Activated CD4-positive, alpha-beta T cell treated with anti-CD3 and anti-CD28 coated beads for 36 hours (primary cell): ENCODE results near the gene F12. TPM values are rescaled to one million over a fixed set of nuclear protein-coding genes. Genes with fewer than 3 reads are reported as not detected.
"Not testable (repeated sequence)": the region's sequence is repeated elsewhere in the genome, so short reads cannot be mapped to it uniquely, and the experiment has no call there.

Experiments used
- ATAC-seq: fragments of 200-7000 bp; cut with Tn5 transposase; one replicate; pipeline ENCODE4 v1.10.0; 2021; ENCODE audit warnings: mild to moderate bottlenecking, moderate library complexity
- CTCF ChIA-PET: fragments of 350-600 bp; sonication (Branson Sonifier 250); formaldehyde crosslinking; loops from one replicate; lab custom pipeline; 2021; ENCODE audit warnings: antibody characterized with exemption; lab: Charles Lee
- POLR2A ChIA-PET: fragments of 350-600 bp; sonication (Branson Sonifier 250); formaldehyde crosslinking; loops from one replicate; lab custom pipeline; 2021; ENCODE audit warnings: antibody characterized with exemption, inconsistent platforms; lab: Charles Lee
- DNase-seq: peaks from one replicate; pipeline ENCODE4 v3.0.0-alpha.2; 2020
- H3K27ac Mint-ChIP-seq: one replicate; pipeline ENCODE4 v1.8.0; 2021; ENCODE audit warnings: mixed read lengths
- H3K27me3 Mint-ChIP-seq: one replicate; pipeline ENCODE4 v1.8.0; 2021; ENCODE audit warnings: mixed read lengths
- H3K36me3 Mint-ChIP-seq: one replicate; pipeline ENCODE4 v1.8.0; 2021; ENCODE audit warnings: low read depth, mixed read lengths
- H3K4me1 Mint-ChIP-seq: one replicate; pipeline ENCODE4 v1.8.0; 2021; ENCODE audit warnings: mixed read lengths
- H3K4me3 Mint-ChIP-seq: one replicate; pipeline ENCODE4 v1.8.0; 2021; ENCODE audit warnings: mild to moderate bottlenecking, moderate library complexity, mixed read lengths
- H3K9me3 Mint-ChIP-seq: one replicate; pipeline ENCODE4 v1.8.0; 2021; ENCODE audit warnings: low read depth, mixed read lengths
- intact Hi-C, 2 experiments: fragments of 100-400 bp; cut with DNase I in 1 of 2; cut with micrococcal nuclease in 1 of 2; formaldehyde crosslinking; loops; one replicate each; pipeline versions ENCODE4 v1.14.2 to v1.15.1; 2022 to 2024; cut with DNase I, micrococcal nuclease
- total RNA-seq, 2 experiments: library from RNA; stranded (reverse); gene quantifications; one replicate each; pipeline ENCODE4 v1.2.3, GENCODE V29; 2021

F12 gene
- total RNA-seq, 2 experiments from 2014 or later = 3.4 to 4.9 TPM

DNA sequence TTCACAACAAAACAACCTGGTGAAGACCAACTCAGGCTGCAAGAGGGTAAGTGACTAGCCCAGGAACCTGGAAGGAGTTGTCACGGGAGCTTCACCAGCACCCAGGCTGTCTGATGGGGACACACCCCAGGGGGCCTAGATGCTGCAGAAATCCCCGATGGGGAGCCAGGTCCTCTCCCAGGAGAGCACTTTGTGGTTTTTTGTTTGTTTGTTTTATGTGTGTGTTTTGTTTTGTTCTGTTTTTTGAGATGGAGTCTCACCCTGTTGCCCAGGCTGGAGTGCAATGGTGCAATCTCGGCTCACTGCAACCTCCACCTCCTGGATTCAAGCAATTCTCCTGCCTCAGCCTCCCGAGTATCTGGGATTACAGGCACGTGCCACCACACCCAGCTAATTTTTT is 33.8 kb downstream of the F12 start:
- intact Hi-C loops, DNase-seq, ATAC-seq, CTCF ChIA-PET, H3K27ac Mint-ChIP-seq, H3K4me3 Mint-ChIP-seq, H3K27me3 Mint-ChIP-seq, H3K9me3 Mint-ChIP-seq, H3K36me3 Mint-ChIP-seq, POLR2A ChIA-PET: not testable (repeated sequence)
- peaks cover 56% of the 10 kb centered on the region for H3K4me1 Mint-ChIP-seq

DNA sequence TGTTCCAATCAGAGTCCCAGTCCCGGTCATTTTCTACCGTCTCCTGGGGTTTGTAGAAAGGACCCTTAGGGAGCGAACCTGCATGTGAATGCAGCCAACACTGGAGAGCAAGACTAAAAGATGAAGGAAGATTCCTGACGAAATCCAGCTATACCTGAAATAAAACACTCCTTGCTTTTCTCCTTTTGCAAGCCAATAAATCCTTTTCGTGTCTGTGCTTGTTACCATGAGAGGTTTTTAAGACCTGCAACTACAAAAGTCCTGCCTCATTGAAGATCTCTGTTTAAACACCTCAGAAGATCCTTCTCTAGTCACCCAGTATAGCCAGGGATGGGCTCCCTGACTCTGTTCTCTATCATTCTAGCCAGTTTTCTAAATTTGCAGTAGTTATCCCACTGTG is 35.2 kb downstream of the F12 start:
- intact Hi-C loops = no loop called here
- CTCF ChIA-PET = interaction anchor here (0.5 to 1.2 kb wide), 2 partner anchors 30 to 79 kb away, joined by 3 to 5 read pairs; no protein-coding TSS in a partner anchor
- DNase-seq = no peak
- no peak overlapping the region for H3K4me3 Mint-ChIP-seq
- H3K9me3 Mint-ChIP-seq = no peaks in the 10 kb centered on the region
- POLR2A ChIA-PET = no interaction called here
- peak overlapping the region; percentile 38 for H3K27ac Mint-ChIP-seq
- peaks cover 60% of the 10 kb centered on the region for H3K4me1 Mint-ChIP-seq
- peaks cover 16% of the 10 kb centered on the region for H3K36me3 Mint-ChIP-seq
- H3K27me3 Mint-ChIP-seq = no peaks in the 10 kb centered on the region
- ATAC-seq = no peak

DNA sequence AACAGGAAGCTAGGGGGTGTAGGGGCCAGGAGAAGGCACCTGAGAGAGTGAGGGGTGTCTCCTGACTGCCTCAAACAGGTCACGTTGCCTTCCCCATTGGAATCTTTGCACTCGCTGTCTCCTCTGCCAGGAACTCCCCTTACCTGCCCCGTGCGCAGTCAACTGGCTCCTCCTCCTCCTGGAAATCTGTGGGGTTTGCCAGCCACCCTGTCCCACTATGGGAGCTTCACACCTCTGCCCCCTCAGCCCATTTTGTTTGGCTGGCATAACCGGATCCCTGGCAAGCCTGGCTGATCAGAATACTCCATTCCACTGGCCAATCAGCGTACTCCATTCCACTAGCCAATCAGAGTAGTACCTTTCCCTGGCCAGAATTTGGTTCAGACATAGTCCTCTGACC is 35.6 kb downstream of the F12 start:
- Mint-ChIP-seq H3K27ac (peak overlapping the region; percentile 38), H3K27me3 (no peaks in the 10 kb centered on the region), H3K9me3 (no peaks in the 10 kb centered on the region), H3K4me1 (peaks cover 61% of the 10 kb centered on the region), H3K4me3 (no peak overlapping the region), H3K36me3 (peaks cover 20% of the 10 kb centered on the region)
- ChIA-PET CTCF (interaction anchor here (2.4 to 7.3 kb wide), 2 partner anchors 17 to 29 kb away, joined by 19 to 65 read pairs; no protein-coding TSS in a partner anchor), POLR2A (no interaction called here)
- DNase-seq (no peak), ATAC-seq (no peak)
- intact Hi-C loops = no loop called here

DNA sequence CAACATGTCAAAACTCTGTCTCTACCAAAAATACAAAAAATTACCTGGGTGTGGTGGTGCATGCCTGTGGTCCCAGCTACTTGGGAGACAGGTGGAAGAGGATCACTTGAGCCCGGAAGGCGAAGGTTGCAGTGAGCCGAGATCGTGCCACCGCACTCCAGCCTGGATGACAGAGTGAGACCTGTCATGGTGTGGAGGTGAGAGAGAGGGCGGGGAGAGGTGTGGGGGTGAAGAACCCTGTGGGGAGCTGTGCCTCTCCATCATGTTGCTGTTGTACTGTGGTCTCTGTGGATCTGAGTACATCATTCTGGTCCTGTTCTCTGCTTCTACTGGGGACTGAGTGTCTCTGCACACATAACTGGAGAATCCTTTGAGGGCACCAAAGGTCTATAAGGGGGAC is 36.5 kb downstream of the F12 start:
- no peaks in the 10 kb centered on the region for H3K9me3 Mint-ChIP-seq
- POLR2A ChIA-PET = interaction anchor here (0.7 kb wide), 1 partner anchor 77 kb away, joined by 3 read pairs; no protein-coding TSS in a partner anchor
- intact Hi-C loops = no loop called here
- peak; percentile 50 for DNase-seq
- H3K27ac Mint-ChIP-seq = peak overlapping the region; percentile 84
- no peaks in the 10 kb centered on the region for H3K27me3 Mint-ChIP-seq
- ATAC-seq = peak; percentile 36
- CTCF ChIA-PET = interaction anchor here (0.6 to 7.3 kb wide), 9 partner anchors 9 to 259 kb away, joined by 3 to 65 read pairs (median 4); partner anchors contain the start of genes PDLIM7 and RGS14
- H3K4me1 Mint-ChIP-seq = peaks cover 67% of the 10 kb centered on the region
- peak overlapping the region; percentile 26 for H3K4me3 Mint-ChIP-seq
- H3K36me3 Mint-ChIP-seq = peaks cover 28% of the 10 kb centered on the region

DNA sequence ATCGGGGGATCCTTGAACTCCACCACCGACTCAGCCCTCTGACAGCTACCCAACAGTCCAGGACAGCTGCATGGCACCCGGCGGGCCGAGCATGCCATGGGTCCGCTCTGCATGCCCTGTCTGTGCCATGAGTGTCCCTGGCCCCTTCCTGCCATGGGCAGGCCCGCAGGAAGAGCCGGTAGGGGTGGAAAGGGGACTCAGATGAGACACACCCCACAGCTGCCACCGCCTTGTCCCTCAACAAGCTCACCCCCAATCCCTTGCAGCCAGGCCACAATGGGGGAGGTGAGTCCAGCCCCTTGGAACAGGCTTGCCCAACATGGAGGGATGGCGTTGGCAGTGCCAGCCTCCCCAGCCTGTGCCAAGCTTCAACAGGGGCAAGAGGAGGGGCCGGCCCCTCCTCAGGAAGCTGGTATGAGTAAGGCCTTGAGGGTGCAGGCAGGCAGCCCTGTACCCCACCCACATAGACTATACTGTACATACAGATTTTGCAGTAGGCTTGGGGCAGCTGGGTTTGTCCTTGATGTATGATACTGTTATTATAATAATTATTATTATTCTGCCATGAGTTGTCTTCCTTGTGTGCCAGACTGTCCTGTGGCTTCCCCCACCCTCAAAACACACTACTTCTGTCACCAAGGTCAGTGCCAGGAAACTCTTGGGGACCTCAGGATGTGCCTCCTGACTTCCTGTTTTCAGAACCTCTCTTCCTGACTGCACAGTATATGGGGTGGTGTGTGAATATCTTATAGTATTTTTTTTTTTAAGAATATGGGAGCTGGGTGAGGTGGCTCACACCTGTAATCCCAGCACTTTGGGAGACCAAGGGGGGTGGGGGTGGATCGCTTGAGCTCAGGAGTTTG is 37.1 kb downstream of the F12 start:
- intact Hi-C loops = no loop called here

DNA sequence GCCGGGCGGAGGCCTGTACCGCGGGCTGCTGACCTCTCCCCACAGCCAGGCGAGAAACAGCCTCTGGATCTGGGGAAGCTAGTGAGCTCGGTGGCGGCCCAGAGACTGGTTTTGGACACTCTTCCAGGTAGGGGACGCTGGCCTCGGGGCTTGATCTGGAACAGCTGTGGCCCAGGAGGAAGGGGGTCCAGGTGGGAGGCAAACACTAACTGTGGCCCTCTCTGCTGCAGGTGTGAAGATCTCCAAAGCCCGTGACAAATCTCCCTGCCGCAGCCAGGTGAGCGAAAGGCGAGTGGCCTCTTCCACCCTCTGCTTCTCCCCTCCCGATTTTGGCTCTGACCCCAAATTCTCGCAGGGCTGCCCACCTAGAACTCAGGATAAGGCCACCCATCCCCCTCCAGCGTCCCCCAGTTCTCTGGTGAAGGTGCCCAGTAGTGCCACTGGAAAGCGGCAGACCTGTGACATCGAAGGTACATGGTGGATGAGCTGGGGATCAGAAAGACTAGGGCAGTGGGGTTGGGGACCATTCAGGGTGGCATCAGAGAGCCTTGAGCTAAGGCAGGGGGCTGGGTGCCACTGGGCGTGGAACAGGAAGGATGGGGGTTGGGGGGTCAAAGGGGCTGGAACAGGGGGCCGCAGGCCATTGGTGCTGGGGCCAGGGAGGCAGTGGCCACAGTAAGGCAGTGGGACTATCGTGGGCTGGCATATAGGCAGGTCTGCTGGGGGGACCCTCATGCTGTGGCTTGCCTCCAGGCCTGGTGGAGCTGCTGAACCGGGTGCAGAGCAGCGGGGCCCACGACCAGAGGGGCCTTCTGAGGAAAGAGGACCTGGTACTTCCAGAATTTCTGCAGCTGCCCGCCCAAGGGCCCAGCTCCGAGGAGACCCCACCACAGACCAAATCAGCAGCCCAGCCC is 38.0 kb downstream of the F12 start:
- intact Hi-C loops = no loop called here
- H3K9me3 Mint-ChIP-seq = no peaks in the 10 kb centered on the region
- H3K27me3 Mint-ChIP-seq = no peaks in the 10 kb centered on the region
- peaks cover 69% of the 10 kb centered on the region for H3K4me1 Mint-ChIP-seq
- DNase-seq (no peak), ATAC-seq (no peak)
- ChIA-PET CTCF (interaction anchor here (0.9 to 7.3 kb wide), 17 partner anchors 11 to 131 kb away, joined by 3 to 65 read pairs (median 5); partner anchors contain the start of genes LMAN2, PDLIM7, RGS14 and SLC34A1), POLR2A (interaction anchor here (0.5 to 1.0 kb wide), 4 partner anchors 12 to 200 kb away, joined by 3 read pairs; no protein-coding TSS in a partner anchor)
- H3K4me3 Mint-ChIP-seq = peak overlapping the region; percentile 57
- peak overlapping the region; percentile 76 for H3K27ac Mint-ChIP-seq
- peaks cover 34% of the 10 kb centered on the region for H3K36me3 Mint-ChIP-seq

More for the DNA sequence above, 37.1 kb downstream of the F12 start:
- ChIA-PET POLR2A (interaction anchor here (0.6 to 0.7 kb wide), 3 partner anchors 11 to 125 kb away, joined by 3 read pairs; no protein-coding TSS in a partner anchor), CTCF (interaction anchor here (0.6 to 7.3 kb wide), 15 partner anchors 10 to 258 kb away, joined by 3 to 65 read pairs (median 4); partner anchors contain the start of genes LMAN2, PDLIM7 and RGS14)
- peaks cover 28% of the 10 kb centered on the region for H3K36me3 Mint-ChIP-seq
- peaks cover 67% of the 10 kb centered on the region for H3K4me1 Mint-ChIP-seq
- DNase-seq (peak; percentile 57), ATAC-seq (peak; percentile 67)
- H3K4me3 Mint-ChIP-seq = peak overlapping the region; percentile 57
- H3K27me3 Mint-ChIP-seq = no peaks in the 10 kb centered on the region
- no peaks in the 10 kb centered on the region for H3K9me3 Mint-ChIP-seq
- peak overlapping the region; percentile 84 for H3K27ac Mint-ChIP-seq

DNA sequence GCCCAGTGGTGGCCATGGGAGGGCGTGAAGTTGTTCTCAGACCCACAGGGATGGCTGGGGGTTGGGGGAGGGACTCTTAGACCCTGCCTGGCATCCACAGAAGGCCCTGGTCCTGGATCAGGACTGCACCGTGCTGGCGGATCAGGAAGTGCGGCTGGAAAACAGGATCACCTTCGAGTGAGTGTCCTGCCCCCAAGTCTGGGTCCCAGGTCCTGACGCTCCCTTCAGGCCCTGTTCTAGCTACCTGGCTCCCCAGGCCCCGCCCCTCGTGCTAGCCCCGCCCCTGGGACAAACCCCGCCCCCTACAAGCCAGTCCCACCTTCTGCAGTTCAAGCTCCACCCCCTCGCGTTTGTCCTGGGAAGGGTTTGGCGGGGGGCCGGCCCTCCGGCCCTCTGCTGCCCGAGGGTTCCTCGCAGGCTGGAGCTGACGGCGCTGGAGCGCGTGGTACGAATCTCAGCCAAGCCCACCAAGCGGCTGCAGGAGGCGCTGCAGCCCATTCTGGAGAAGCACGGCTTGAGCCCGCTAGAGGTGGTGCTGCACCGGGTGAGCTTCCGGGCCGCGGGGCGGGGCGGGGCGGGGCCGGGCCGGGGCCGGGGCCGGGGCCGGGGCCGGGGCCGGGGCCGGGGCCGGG is 38.8 kb downstream of the F12 start:
- H3K27ac Mint-ChIP-seq = no peak overlapping the region
- POLR2A ChIA-PET = interaction anchor here (0.5 to 1.0 kb wide), 4 partner anchors 10 to 201 kb away, joined by 3 read pairs; no protein-coding TSS in a partner anchor
- peak; percentile 76 for DNase-seq
- no peaks in the 10 kb centered on the region for H3K9me3 Mint-ChIP-seq
- H3K27me3 Mint-ChIP-seq = no peaks in the 10 kb centered on the region
- peak; percentile 66 for ATAC-seq
- CTCF ChIA-PET = interaction anchor here (0.8 to 7.3 kb wide), 17 partner anchors 8 to 131 kb away, joined by 3 to 65 read pairs (median 6); partner anchors contain the start of genes LMAN2, PDLIM7, RGS14 and SLC34A1
- peaks cover 70% of the 10 kb centered on the region for H3K4me1 Mint-ChIP-seq
- H3K36me3 Mint-ChIP-seq = peaks cover 35% of the 10 kb centered on the region
- intact Hi-C loops = no loop called here
- peak overlapping the region; percentile 53 for H3K4me3 Mint-ChIP-seq

DNA sequence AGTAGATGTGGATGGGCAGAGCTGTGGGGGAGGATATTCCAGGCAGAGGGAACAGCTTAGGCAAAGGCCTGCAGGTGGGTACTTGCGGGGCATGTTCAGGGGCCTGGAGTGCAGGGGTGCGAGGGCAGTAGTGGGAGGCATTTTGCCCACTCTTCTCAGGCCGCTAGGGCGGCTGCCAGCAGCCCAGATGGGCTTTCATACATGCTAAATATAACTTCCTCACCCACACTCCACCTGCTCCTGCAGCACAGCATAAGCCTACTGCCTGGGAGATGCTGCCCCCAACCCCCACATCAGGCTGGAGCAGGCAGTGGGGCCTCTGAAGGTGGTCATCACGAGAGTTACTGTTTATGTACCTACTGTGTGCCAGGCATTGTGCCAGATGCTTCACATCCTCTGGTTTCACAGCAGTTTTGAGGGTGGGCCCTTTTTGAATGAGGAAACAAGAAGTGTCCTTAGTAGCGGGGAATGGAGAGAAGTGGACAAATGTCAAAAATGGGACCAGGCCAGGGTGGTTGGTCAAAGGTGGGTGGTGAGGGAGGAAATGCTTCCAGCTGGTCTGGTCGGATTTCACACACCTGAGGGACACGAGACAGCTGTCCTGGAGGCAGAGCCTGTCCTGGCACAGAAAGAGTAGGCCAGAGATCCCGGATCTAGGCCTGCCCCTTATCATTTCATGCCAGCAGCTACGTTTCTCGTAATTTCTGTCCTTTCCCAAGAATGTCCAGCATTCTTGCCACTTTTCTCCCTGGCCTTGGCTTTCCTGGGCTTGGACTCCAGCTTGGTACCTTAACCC is 39.5 kb downstream of the F12 start:
- no peak for DNase-seq
- Mint-ChIP-seq H3K4me1 (peaks cover 72% of the 10 kb centered on the region), H3K9me3 (no peaks in the 10 kb centered on the region), H3K36me3 (peaks cover 37% of the 10 kb centered on the region), H3K27ac (peak overlapping the region; percentile 63), H3K27me3 (no peaks in the 10 kb centered on the region), H3K4me3 (no peak overlapping the region)
- intact Hi-C loops = no loop called here
- CTCF ChIA-PET = interaction anchor here (0.6 to 7.3 kb wide), 29 partner anchors 9 to 132 kb away, joined by 3 to 65 read pairs (median 5); partner anchors contain the start of genes LMAN2, PDLIM7 and RGS14
- ATAC-seq = no peak
- POLR2A ChIA-PET = interaction anchor here (0.6 to 1.0 kb wide), 5 partner anchors 8 to 102 kb away, joined by 3 to 4 read pairs (median 3); no protein-coding TSS in a partner anchor

DNA sequence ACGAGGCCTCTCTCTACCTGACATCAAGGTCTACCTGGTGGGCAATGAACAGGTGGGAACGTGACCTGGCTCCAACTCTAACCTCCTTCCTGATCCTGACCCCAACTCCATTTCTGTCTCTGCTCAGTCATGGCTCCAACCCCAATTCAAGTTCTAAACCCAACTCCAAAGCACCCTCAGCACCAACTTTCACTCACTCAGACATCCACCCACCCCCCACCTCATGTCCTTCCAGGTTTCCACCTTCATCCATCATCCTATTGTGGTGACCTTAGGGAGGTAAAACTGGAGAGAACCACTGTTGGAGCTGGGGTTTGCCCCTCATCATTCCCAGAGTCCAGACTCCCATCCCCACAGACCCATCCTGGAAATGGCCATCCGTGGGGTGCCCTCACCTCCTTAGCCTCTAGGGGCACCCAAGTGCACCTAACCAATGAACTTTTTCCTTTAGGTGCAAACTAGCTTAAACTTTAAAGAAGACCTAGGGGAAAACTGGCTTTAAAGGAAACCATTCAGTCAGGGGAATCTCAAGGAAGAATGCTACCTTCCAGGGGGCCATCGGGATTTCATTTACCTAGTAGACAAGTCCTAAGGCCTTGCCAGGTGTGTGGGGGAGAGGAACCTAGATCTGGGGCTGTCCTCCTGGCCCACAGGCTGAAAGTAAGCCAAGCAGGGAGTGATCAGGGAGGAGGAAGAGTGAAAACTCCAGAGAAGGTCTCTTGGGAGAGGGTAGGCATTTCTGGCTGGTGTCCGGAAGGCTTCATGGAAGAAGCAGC is 40.3 kb downstream of the F12 start:
- DNase-seq = peak; percentile 56
- Mint-ChIP-seq H3K4me3 (no peak overlapping the region), H3K9me3 (no peaks in the 10 kb centered on the region), H3K4me1 (peaks cover 73% of the 10 kb centered on the region), H3K36me3 (peaks cover 38% of the 10 kb centered on the region), H3K27me3 (no peaks in the 10 kb centered on the region), H3K27ac (peak overlapping the region; percentile 63)
- ATAC-seq = no peak
- intact Hi-C loops = no loop called here
- ChIA-PET POLR2A (interaction anchor here (0.6 to 1.0 kb wide), 3 partner anchors 9 to 103 kb away, joined by 3 to 4 read pairs (median 3); partner anchors contain the start of genes PRELID1 and RAB24), CTCF (interaction anchor here (0.6 to 7.3 kb wide), 22 partner anchors 9 to 511 kb away, joined by 3 to 65 read pairs (median 5); partner anchors contain the start of genes LMAN2 and RGS14)
